Neuron (in vitro differentiated cells): ENCODE measurements around the gene UBE2QL1.

Experiments used
- H2AFZ ChIP-seq: one replicate; pipeline ENCODE4 v1.6.1; 2013; ENCODE audit warnings: low read depth, mild to moderate bottlenecking, inconsistent platforms, low read length, moderate library complexity
- H3K27me3 ChIP-seq: one replicate; pipeline ENCODE4 v1.6.1; 2013; ENCODE audit warnings: low read length; ENCODE audit not compliant: insufficient read depth
- H3K36me3 ChIP-seq: one replicate; pipeline ENCODE4 v1.6.1; 2013; ENCODE audit warnings: low read length; ENCODE audit not compliant: insufficient read depth
- H3K4me1 ChIP-seq: one replicate; pipeline ENCODE4 v1.6.1; 2013; ENCODE audit warnings: low read length; ENCODE audit not compliant: insufficient read depth
- H3K4me3 ChIP-seq: 2 replicates; pipeline ENCODE4 v1.5.1; 2013; ENCODE audit warnings: mild to moderate bottlenecking, low read length, moderate library complexity
- H3K9me3 ChIP-seq: one replicate; pipeline ENCODE4 v1.6.1; 2013; ENCODE audit warnings: low read length

Gene UBE2QL1

GRCh38 chr5:6491919-6492290, 43.2 kb downstream of the UBE2QL1 start:
- Histone ChIP-seq H3K4me1 (peaks cover 8% of the 10 kb centered on the region), H3K9me3 (no peaks in the 10 kb centered on the region), H3K4me3 (no peak overlapping the region), H2AFZ (no peak overlapping the region), H3K27me3 (peaks cover 14% of the 10 kb centered on the region), H3K36me3 (no peaks in the 10 kb centered on the region)

- Histone ChIP-seq H3K4me1 (peaks cover 8% of the 10 kb centered on the region), H3K36me3 (no peaks in the 10 kb centered on the region), H2AFZ (no peak overlapping the region), H3K27me3 (peaks cover 14% of the 10 kb centered on the region), H3K9me3 (no peaks in the 10 kb centered on the region), H3K4me3 (no peak overlapping the region)
Observed at GRCh38 chr5:6492934-6493333, 44.3 kb downstream of the UBE2QL1 start.

GRCh38 chr5:6493681-6494454, 45.2 kb downstream of the UBE2QL1 start:
- Histone ChIP-seq H3K4me1 (peaks cover 8% of the 10 kb centered on the region), H3K36me3 (no peaks in the 10 kb centered on the region), H3K4me3 (no peak overlapping the region), H3K27me3 (peaks cover 14% of the 10 kb centered on the region), H3K9me3 (no peaks in the 10 kb centered on the region), H2AFZ (no peak overlapping the region)

- Histone ChIP-seq H3K27me3 (peaks cover 14% of the 10 kb centered on the region), H3K4me3 (no peak overlapping the region), H3K9me3 (no peaks in the 10 kb centered on the region), H2AFZ (no peak overlapping the region), H3K36me3 (no peaks in the 10 kb centered on the region), H3K4me1 (peaks cover 8% of the 10 kb centered on the region)
Observed at GRCh38 chr5:6494939-6495338, 46.3 kb downstream of the UBE2QL1 start.

- peaks cover 14% of the 10 kb centered on the region for H3K27me3 ChIP-seq
- H2AFZ ChIP-seq: no peak overlapping the region
- H3K36me3 ChIP-seq: no peaks in the 10 kb centered on the region
- no peak overlapping the region for H3K4me3 ChIP-seq
- H3K9me3 ChIP-seq: no peaks in the 10 kb centered on the region
- H3K4me1 ChIP-seq: peaks cover 8% of the 10 kb centered on the region
Observed at GRCh38 chr5:6495433-6496206, 47.0 kb downstream of the UBE2QL1 start.

GRCh38 chr5:6496207-6496584, 47.5 kb downstream of the UBE2QL1 start:
- no peak overlapping the region for H2AFZ ChIP-seq
- H3K4me1 ChIP-seq: peaks cover 7% of the 10 kb centered on the region

GRCh38 chr5:6496636-6497035, 48.0 kb downstream of the UBE2QL1 start:
- H3K9me3 ChIP-seq: no peaks in the 10 kb centered on the region
- H3K27me3 ChIP-seq: peaks cover 14% of the 10 kb centered on the region
- H2AFZ ChIP-seq: no peak overlapping the region
- peaks cover 3% of the 10 kb centered on the region for H3K4me1 ChIP-seq
- no peaks in the 10 kb centered on the region for H3K36me3 ChIP-seq
- no peak overlapping the region for H3K4me3 ChIP-seq

More at GRCh38 chr5:6496207-6496584, 47.5 kb downstream of the UBE2QL1 start:
- H3K36me3 ChIP-seq: no peaks in the 10 kb centered on the region
- H3K4me3 ChIP-seq: no peak overlapping the region
- H3K27me3 ChIP-seq: peaks cover 14% of the 10 kb centered on the region
- H3K9me3 ChIP-seq: no peaks in the 10 kb centered on the region

- no peaks in the 10 kb centered on the region for H3K9me3 ChIP-seq
- no peak overlapping the region for H2AFZ ChIP-seq
- H3K36me3 ChIP-seq: no peaks in the 10 kb centered on the region
- no peak overlapping the region for H3K4me3 ChIP-seq
- no peaks in the 10 kb centered on the region for H3K4me1 ChIP-seq
- H3K27me3 ChIP-seq: peaks cover 14% of the 10 kb centered on the region
Observed at GRCh38 chr5:6497262-6497661, 48.6 kb downstream of the UBE2QL1 start.

GRCh38 chr5:6498968-6499367, 50.3 kb downstream of the UBE2QL1 start:
- no peak overlapping the region for H3K4me3 ChIP-seq
- peaks cover 10% of the 10 kb centered on the region for H3K27me3 ChIP-seq
- H2AFZ ChIP-seq: no peak overlapping the region
- H3K9me3 ChIP-seq: no peaks in the 10 kb centered on the region
- H3K4me1 ChIP-seq: no peaks in the 10 kb centered on the region
- H3K36me3 ChIP-seq: no peaks in the 10 kb centered on the region

GRCh38 chr5:6501701-6502100, 53.0 kb downstream of the UBE2QL1 start:
- Histone ChIP-seq H3K4me1 (no peaks in the 10 kb centered on the region), H3K27me3 (no peaks in the 10 kb centered on the region), H3K36me3 (no peaks in the 10 kb centered on the region), H3K4me3 (no peak overlapping the region), H3K9me3 (no peaks in the 10 kb centered on the region), H2AFZ (no peak overlapping the region)

- no peaks in the 10 kb centered on the region for H3K36me3 ChIP-seq
- H3K27me3 ChIP-seq: no peaks in the 10 kb centered on the region
Observed at GRCh38 chr5:6502421-6502820, 53.8 kb downstream of the UBE2QL1 start.

GRCh38 chr5:6503342-6503741, 54.7 kb downstream of the UBE2QL1 start:
- Histone ChIP-seq H3K27me3 (no peaks in the 10 kb centered on the region), H3K4me1 (no peaks in the 10 kb centered on the region), H3K9me3 (no peaks in the 10 kb centered on the region), H3K4me3 (no peak overlapping the region), H3K36me3 (no peaks in the 10 kb centered on the region), H2AFZ (no peak overlapping the region)

More at GRCh38 chr5:6502421-6502820, 53.8 kb downstream of the UBE2QL1 start:
- Histone ChIP-seq H2AFZ (no peak overlapping the region), H3K4me3 (no peak overlapping the region), H3K9me3 (no peaks in the 10 kb centered on the region), H3K4me1 (no peaks in the 10 kb centered on the region)

GRCh38 chr5:6504677-6505415, 56.2 kb downstream of the UBE2QL1 start:
- Histone ChIP-seq H3K36me3 (no peaks in the 10 kb centered on the region), H3K4me1 (no peaks in the 10 kb centered on the region)

More at GRCh38 chr5:6504677-6505415, 56.2 kb downstream of the UBE2QL1 start:
- Histone ChIP-seq H3K9me3 (no peaks in the 10 kb centered on the region), H3K27me3 (no peaks in the 10 kb centered on the region), H2AFZ (no peak overlapping the region), H3K4me3 (no peak overlapping the region)
